Measurements from ENCODE around the gene TCF21. TPM values are rescaled to one million over a fixed set of nuclear protein-coding genes. Genes with fewer than 3 reads are reported as not detected.
"Not testable (repeated sequence)": the region's sequence is repeated elsewhere in the genome, so short reads cannot be mapped to it uniquely, and the experiment has no call there.

TCF21 gene
- polyA plus RNA-seq, 1 of the 3 experiments (the other 2 are of a cell fraction): not detected

DNA sequence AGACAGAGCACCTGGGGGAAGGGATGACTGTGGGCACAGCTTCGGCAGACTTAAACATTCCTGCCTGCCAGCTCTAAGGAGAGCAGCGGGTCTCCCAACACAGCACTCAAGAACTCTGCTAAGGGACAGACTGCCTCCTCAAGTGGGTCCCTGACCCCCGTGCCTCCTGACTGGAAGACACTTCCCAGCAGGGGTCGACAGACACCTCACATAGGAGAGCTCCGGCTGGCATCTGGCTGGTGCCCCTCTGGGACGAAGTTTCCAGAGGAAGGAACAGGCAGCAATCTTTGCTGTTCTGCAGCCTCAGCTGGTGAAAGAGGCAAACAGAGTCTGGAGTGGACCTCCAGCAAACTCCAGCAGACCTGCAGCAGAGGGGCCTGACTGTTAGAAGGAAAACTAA lies 42.3 kb downstream of the TCF21 start:
- H3K4me1 ChIP-seq (ENCODE audit: control insufficient read depth in 1 of 2, insufficient read depth in 2 of 2, low read depth in 1 of 2, low read length in 1 of 2); H3K79me2 ChIP-seq (ENCODE audit: insufficient read depth); H3K4me2 ChIP-seq; H3K9ac ChIP-seq; H3K27ac ChIP-seq (ENCODE audit: low read depth in 2 of 2, low read length in 1 of 2); H3K9me3 ChIP-seq; H3K36me3 ChIP-seq (replicated peaks in 1 of 2; ENCODE audit: control insufficient read depth in 1 of 2, insufficient read depth in 2 of 2, low read length in 1 of 2); H3K9me2 ChIP-seq; H2AFZ ChIP-seq (ENCODE audit: low read depth); POLR2A ChIA-PET; DNase-seq; H3F3A ChIP-seq (replicated peaks; ENCODE audit: insufficient read depth); H3K4me3 ChIP-seq (ENCODE audit: low read depth in 2 of 2, low read length in 1 of 2); H4K20me1 ChIP-seq (ENCODE audit: insufficient read depth): not testable (repeated sequence)
- TF ChIP-seq SMC3 (IDR thresholded peaks at IDR 0.05; ENCODE audit: low read depth, low read length) (0 out of 2 replicates have a peak, but pooled peaks have one; percentile 5), RAD21 (IDR thresholded peaks at IDR 0.05; ENCODE audit: low read length) (peak; percentile 33)
- peaks cover 13% of the 10 kb centered on the region; the same call in 1 of the 2 replicates for H3K27me3 ChIP-seq (ENCODE audit: insufficient read depth)
- CTCF ChIA-PET: interaction anchor here (1.1 to 19.3 kb wide), 6 partner anchors 8 to 192 kb away, joined by 3 to 484 read pairs (median 23); no protein-coding TSS in a partner anchor
- 15% methylated on average over 2 of the region's 6 CpGs for WGBS (ENCODE audit: low lambda C conversion rate)

DNA sequence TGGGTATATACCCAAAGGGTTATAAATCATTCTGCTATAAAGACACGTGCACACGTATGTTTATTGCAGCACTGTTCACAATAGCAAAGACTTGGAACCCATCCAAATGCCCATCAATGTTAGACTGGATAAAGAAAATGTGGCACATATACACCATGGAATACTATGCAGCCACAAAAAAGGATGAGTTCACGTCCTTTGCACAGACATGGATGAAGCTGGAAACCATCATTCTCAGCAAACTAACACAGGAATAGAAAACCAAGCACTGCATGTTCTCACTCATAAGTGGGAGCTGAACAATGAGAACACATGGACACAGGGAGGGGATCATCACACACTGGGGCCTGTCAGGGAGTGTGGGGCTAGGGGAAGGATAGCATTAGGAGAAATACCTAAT lies 47.4 kb downstream of the TCF21 start:
- H3K9me2 ChIP-seq; H3K27ac ChIP-seq (ENCODE audit: low read depth in 2 of 2, low read length in 1 of 2); H3K36me3 ChIP-seq (replicated peaks in 1 of 2; ENCODE audit: control insufficient read depth in 1 of 2, insufficient read depth in 2 of 2, low read length in 1 of 2); H3K9ac ChIP-seq; H3K79me2 ChIP-seq (ENCODE audit: insufficient read depth); H3K4me2 ChIP-seq; DNase-seq; POLR2A ChIA-PET; H4K20me1 ChIP-seq (ENCODE audit: insufficient read depth); H3K27me3 ChIP-seq (ENCODE audit: insufficient read depth); H2AFZ ChIP-seq (ENCODE audit: low read depth); H3K4me1 ChIP-seq (ENCODE audit: control insufficient read depth in 1 of 2, insufficient read depth in 2 of 2, low read depth in 1 of 2, low read length in 1 of 2); H3K9me3 ChIP-seq; H3K4me3 ChIP-seq (ENCODE audit: low read depth in 2 of 2, low read length in 1 of 2); H3F3A ChIP-seq (replicated peaks; ENCODE audit: insufficient read depth): not testable (repeated sequence)
- CTCF ChIA-PET: interaction anchor here (0.7 to 2.7 kb wide), 3 partner anchors 12 to 145 kb away, joined by 4 to 20 read pairs (median 5); no protein-coding TSS in a partner anchor
- 14% methylated on average over 3 of the region's 3 CpGs for WGBS (ENCODE audit: low lambda C conversion rate)

DNA sequence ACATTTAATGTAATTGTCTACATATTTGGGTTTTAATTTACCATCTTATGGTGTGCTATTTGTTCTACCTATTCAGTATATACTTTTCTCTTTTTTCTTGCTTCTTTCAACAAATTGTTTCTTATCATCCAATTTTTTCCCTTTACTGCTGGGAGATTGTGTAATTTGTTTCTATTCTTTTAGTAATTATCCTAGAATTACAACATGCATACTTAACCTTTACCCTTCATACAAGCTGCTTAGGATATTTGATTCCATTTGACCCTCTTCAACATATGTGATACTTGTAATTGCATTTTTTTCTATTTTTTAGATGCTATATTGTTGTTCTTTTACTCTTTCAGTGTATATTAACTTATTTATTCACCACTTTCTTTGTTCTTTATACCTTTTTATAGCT lies 49.0 kb downstream of the TCF21 start:
- no peak for DNase-seq
- CTCF ChIA-PET: interaction anchor here (0.7 to 2.7 kb wide), 10 partner anchors 11 to 186 kb away, joined by 3 to 20 read pairs (median 4); no protein-coding TSS in a partner anchor
- no peak for TF ChIP-seq SMC3 (IDR thresholded peaks at IDR 0.05; ENCODE audit: low read depth, low read length)
- no peak for TF ChIP-seq TCF12 (IDR thresholded peaks at IDR 0.05)
- no peak for TF ChIP-seq EP300 (IDR thresholded peaks at IDR 0.05; ENCODE audit: borderline replicate concordance in 1 of 2, low read depth in 1 of 2, low read length in 1 of 2)
- TF ChIP-seq, protein P1, sequence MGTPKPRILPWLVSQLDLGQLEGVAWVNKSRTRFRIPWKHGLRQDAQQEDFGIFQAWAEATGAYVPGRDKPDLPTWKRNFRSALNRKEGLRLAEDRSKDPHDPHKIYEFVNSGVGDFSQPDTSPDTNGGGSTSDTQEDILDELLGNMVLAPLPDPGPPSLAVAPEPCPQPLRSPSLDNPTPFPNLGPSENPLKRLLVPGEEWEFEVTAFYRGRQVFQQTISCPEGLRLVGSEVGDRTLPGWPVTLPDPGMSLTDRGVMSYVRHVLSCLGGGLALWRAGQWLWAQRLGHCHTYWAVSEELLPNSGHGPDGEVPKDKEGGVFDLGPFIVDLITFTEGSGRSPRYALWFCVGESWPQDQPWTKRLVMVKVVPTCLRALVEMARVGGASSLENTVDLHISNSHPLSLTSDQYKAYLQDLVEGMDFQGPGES (IDR thresholded peaks at IDR 0.05; ENCODE audit: low read depth, low read length): no peak
- TF ChIP-seq, protein P2, sequence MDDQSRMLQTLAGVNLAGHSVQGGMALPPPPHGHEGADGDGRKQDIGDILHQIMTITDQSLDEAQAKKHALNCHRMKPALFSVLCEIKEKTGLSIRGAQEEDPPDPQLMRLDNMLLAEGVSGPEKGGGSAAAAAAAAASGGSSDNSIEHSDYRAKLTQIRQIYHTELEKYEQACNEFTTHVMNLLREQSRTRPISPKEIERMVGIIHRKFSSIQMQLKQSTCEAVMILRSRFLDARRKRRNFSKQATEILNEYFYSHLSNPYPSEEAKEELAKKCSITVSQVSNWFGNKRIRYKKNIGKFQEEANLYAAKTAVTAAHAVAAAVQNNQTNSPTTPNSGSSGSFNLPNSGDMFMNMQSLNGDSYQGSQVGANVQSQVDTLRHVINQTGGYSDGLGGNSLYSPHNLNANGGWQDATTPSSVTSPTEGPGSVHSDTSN (IDR thresholded peaks at IDR 0.05): no peak
- no peak for TF ChIP-seq SIN3A (IDR thresholded peaks at IDR 0.05; ENCODE audit: borderline replicate concordance, low read depth, low read length)
- TF ChIP-seq MEF2A (IDR thresholded peaks at IDR 0.05; ENCODE audit: borderline replicate concordance, low read depth): no peak
- no peak for TF ChIP-seq FOSL2 (IDR thresholded peaks at IDR 0.05; ENCODE audit: borderline replicate concordance, low read depth)
- TF ChIP-seq POLR2AphosphoS5 (IDR thresholded peaks at IDR 0.05; ENCODE audit: low read depth, low read length): no peak
- TF ChIP-seq, protein P3, sequence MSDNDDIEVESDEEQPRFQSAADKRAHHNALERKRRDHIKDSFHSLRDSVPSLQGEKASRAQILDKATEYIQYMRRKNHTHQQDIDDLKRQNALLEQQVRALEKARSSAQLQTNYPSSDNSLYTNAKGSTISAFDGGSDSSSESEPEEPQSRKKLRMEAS (IDR thresholded peaks at IDR 0.05; ENCODE audit: low read depth): no peak
- TF ChIP-seq EZH2phosphoT487 (IDR thresholded peaks at IDR 0.05; ENCODE audit: borderline replicate concordance, low read depth): no peak
- no peak for TF ChIP-seq NRF1 (IDR thresholded peaks at IDR 0.05; ENCODE audit: low read depth, low read length)
- TF ChIP-seq, protein P4, sequence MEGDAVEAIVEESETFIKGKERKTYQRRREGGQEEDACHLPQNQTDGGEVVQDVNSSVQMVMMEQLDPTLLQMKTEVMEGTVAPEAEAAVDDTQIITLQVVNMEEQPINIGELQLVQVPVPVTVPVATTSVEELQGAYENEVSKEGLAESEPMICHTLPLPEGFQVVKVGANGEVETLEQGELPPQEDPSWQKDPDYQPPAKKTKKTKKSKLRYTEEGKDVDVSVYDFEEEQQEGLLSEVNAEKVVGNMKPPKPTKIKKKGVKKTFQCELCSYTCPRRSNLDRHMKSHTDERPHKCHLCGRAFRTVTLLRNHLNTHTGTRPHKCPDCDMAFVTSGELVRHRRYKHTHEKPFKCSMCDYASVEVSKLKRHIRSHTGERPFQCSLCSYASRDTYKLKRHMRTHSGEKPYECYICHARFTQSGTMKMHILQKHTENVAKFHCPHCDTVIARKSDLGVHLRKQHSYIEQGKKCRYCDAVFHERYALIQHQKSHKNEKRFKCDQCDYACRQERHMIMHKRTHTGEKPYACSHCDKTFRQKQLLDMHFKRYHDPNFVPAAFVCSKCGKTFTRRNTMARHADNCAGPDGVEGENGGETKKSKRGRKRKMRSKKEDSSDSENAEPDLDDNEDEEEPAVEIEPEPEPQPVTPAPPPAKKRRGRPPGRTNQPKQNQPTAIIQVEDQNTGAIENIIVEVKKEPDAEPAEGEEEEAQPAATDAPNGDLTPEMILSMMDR (IDR thresholded peaks at IDR 0.05): no peak
- TF ChIP-seq ELF1 (IDR thresholded peaks at IDR 0.05): no peak
- no peak for TF ChIP-seq RCOR1 (IDR thresholded peaks at IDR 0.05; ENCODE audit: low read length)
- TF ChIP-seq RXRA (IDR thresholded peaks at IDR 0.05; ENCODE audit: borderline replicate concordance, low read depth): no peak
- Histone ChIP-seq H3F3A (replicated peaks; ENCODE audit: insufficient read depth) (no peaks in the 10 kb centered on the region), H3K4me2 (no peak overlapping the region), H3K27me3 (ENCODE audit: insufficient read depth) (peaks cover 4% of the 10 kb centered on the region; the same call in 1 of the 2 replicates), H3K9me2 (no peaks in the 10 kb centered on the region), H3K36me3 (replicated peaks in 1 of 2; ENCODE audit: control insufficient read depth in 1 of 2, insufficient read depth in 2 of 2, low read length in 1 of 2) (no peaks in the 10 kb centered on the region), H3K9ac (no peak overlapping the region), H2AFZ (ENCODE audit: low read depth) (no peak overlapping the region), H4K20me1 (ENCODE audit: insufficient read depth) (no peaks in the 10 kb centered on the region), H3K4me1 (ENCODE audit: control insufficient read depth in 1 of 2, insufficient read depth in 2 of 2, low read depth in 1 of 2, low read length in 1 of 2) (no peaks in the 10 kb centered on the region), H3K9me3 (no peaks in the 10 kb centered on the region), H3K79me2 (ENCODE audit: insufficient read depth) (no peaks in the 10 kb centered on the region), H3K27ac (ENCODE audit: low read depth in 2 of 2, low read length in 1 of 2) (no peak overlapping the region), H3K4me3 (ENCODE audit: low read depth in 2 of 2, low read length in 1 of 2) (no peak overlapping the region)
- POLR2A ChIA-PET: no interaction called here

All from SK-N-SH (cell line).